IPS-NIHi11 (cell line): ENCODE measurements around the gene LMNB1.
A peak's percentile ranks its signal among the peaks of the same experiment; 100 is the strongest.
"Not testable (repeated sequence)": the region's sequence is repeated elsewhere in the genome, so short reads cannot be mapped to it uniquely, and the experiment has no call there.

Experiments used
- DNase-seq: peaks from one replicate; pipeline ENCODE4 v3.0.0; 2012; ENCODE audit warnings: mixed read lengths, low spot score

Gene LMNB1

DNA sequence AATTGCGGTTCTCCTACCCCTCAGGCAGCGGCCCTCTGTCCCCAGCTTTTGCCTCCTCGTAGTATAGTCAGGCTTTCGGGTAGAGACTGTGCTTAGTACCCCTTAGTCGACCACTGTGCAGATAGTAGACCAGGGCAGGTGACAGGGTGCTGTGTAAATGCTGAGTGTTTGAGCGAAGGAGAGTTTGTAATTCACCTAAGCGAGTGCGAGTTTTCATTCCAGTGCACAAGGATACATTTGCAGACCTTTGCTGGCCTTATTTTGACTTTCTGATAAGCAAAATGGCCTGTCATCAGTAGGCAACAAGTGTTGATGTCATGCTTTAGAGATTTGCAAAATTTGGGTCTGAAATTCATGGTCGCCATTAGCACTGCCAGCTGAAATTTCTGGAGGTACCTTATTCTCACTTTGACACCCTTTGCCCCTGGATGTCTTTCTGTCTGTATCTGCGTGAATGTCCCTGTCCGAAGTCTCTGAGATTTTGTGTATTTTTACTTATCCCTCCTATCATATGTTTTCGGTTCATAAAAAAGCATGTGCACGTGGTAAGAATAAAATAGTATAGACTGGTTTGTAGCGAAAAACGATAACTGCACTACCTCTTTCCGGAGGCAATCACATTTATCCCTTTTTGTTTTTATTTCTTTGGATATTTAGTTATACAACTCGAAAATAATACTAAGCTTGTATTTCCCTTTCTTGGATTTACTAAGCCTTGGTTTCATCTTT is 1.9 kb downstream of the LMNB1 start:
- no peak for DNase-seq

DNA sequence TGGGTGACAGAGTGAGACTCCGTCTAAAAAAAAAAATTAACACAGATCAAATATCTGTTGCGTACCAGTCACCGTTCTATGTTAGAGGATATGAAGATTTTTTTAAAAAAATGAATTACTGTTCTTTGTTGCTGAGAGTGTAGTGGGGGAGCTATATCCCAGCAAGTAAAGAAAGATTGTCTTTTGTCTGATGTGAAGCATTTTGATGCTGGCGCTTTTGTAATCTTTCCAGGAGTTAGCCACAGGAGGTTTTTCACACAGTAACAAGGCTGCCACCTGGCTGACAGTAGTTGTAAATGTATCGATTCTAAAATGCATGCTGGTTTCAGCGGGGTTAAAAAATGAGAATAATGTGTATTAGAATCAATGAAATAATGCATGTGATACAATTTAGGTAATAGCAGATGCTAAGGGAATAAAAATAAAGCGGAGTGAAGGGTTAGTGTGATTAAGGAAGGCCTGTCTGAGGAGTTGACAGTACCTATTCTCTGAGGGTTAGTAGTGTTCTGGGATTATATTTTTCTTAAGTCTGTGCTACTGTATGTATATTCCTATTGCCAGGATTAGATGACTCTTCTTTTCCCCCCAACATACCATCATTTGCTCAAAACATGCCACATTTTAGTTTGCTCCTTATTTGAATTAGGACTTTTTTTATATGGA is 3.4 kb downstream of the LMNB1 start:
- peak; percentile 45 for DNase-seq

DNA sequence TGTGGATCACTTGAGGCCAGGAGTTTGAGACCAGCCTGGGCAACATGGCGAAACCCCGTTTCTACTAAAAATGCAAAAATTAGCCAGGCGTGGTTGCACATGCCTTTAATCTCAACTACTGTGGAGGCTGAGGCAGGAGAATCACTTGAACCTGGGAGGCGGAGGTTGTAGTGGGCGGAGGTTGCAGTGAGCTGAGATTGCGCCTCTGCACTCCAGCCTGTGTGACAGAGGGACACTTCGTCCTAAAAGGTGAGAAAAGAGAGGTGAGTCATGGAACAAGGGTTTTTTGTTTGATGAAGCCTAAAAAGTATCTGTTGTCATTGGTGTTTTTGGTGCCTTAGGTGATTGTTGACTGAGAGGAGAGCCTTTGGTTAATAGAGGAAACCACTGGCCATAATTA is 11.5 kb downstream of the LMNB1 start:
- not testable (repeated sequence) for DNase-seq

DNA sequence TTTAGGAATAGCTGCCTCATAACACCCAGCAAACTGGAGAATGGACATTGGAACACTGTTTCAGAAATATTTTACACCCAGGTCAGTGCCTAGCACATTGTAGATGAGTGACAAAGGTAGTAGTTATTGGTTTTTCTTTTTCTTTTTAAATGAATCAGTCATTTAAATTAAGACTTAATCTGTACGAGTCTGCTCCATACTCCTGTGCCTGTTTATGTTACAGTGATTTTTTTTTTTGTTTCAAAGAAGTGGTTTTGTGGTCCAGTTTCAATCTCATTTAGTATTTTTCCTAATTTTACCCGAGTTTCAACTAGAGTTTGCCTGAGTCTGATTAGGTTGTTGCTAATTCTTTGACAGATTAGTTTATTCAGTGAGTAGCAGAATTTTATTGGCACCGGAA is 16.2 kb downstream of the LMNB1 start:
- DNase-seq, result no peak

DNA sequence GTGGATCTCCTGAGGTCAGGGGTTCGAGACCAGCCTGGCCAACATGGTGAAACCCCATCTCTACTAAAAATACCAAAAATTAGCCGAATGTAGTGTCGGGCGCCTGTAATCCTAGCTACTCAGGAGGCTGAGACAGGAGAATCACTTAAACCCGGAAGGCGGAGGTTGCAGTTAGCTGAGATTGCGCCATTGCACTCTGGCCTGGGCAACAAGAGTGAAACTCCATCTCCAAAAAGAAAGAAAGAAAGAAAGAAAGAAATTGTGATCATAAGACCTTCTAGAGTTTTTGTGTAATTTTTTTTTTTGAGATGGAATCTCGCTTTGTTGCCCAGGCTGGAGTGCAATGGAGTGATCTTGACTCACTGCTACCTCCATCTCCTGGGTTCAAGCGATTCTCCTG is 16.7 kb downstream of the LMNB1 start:
- not testable (repeated sequence) for DNase-seq

DNA sequence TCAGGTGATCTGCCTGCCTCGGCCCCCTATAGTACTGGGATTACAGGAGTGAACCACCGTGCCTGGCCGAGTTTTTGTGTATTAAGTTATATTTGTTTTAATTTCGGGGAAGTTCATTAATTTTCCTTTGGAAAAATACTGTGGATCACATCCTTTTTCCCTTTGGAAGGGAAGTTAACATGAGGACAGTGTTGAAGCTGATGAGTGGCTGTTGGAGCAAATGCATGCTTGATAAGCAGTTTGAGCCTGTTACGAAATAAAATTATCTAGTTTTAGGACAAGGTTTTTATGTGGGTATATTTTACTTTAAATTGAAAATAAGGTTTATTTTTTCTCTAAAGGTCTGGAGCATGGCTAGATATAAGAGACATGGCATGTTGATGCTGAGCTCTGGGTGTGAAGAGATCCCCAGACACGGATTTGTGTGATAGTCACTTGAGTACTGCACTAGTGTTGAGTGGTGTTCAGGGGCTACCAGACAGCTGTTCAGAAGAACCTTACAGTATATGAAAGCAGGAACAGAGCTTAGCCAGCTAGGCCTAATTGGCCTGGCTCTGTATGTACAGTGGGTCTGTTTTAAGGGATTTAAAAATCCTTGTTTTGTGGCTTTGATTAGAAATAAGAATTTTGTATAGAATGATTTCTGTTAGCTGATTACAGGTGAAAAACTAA is 17.4 kb downstream of the LMNB1 start:
- no peak for DNase-seq

DNA sequence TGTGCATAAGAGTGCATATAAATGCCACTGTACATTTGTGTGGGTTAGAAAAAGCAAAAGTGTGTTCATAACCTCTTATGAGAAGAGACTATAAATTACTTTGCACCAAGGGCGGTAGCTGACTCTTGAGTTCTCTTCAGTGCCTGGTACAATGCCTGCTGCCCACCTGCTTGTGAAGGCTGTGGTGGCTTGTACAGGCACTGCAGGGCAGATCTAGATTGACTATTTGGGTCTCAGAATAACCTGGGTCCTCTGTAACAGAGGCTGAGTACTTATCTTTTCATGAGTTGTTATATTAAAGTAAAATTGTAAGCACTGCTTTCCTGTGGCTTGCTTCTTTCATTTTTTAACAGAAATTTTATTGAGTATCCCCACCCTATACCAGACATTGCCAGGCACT is 22.8 kb downstream of the LMNB1 start:
- DNase-seq, result no peak

DNA sequence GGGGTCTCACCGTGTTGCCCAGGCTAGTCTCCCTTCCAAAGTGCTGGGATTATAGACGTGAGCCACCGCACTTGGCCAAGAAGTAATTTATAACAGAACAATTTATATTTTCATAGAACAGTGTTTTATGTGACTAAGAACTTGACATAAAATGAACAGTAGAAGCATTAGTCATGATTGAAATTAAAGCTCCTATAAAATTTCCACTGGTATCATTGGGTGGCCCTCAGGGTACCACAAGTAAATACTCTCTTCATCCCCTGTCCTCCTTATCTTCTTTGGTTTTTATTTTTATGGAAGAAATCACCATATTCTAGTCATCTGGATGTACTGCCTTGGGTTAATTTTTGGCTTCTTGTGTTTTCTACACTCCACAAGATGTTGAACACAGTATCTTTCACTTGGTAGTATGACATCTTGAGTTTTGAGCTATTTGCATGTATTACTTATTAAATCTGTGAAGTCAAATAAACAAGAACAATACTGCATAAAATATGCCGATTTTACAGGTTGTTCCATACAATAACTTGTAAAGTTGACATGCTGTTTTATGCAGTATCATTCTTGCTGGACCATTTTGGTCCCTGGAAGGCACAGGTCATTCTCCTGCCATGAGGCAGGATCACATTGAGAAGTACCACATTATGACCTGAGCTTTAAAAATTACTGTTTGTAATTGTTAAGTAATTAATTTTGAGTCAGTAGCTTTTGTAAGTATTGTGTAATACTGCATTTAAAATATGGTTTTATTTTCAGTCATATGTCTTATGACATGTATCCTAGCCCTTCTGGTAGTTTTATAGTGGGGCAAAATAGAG is 24.4 kb downstream of the LMNB1 start:
- DNase-seq, result no peak

DNA sequence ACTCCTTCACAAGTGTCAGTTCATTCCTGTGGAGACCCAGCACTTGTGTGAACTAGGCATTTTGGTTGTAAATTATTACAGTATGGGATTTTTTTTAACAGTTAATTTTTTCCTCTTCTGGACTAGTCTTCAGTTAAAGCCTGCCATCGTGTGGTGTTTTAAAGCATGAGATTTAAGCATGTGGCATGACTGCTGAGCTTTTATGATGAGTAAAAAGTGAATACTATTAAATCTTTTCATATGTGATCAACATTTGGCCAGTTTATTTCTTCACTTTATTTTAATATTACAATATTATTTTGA is 25.0 kb downstream of the LMNB1 start:
- no peak for DNase-seq

DNA sequence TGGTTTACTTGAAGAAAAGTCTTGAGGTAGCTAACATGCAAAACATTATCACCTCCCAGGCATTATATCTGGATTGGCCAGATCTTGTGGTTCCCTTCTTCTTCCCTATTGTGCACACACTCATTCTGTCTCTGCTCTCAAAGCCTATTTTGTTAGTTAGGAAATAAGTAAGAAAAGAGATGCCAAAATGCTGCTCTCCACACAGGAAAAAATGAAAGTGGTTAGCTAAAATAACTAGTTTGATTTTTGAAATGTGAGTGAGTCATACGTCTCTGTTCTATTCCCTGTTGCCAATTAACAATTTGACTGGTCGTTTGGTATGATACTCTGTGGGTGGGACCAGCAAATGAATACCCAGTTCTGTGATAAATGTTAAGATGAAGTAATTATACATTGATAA is 28.1 kb downstream of the LMNB1 start:
- no peak for DNase-seq

DNA sequence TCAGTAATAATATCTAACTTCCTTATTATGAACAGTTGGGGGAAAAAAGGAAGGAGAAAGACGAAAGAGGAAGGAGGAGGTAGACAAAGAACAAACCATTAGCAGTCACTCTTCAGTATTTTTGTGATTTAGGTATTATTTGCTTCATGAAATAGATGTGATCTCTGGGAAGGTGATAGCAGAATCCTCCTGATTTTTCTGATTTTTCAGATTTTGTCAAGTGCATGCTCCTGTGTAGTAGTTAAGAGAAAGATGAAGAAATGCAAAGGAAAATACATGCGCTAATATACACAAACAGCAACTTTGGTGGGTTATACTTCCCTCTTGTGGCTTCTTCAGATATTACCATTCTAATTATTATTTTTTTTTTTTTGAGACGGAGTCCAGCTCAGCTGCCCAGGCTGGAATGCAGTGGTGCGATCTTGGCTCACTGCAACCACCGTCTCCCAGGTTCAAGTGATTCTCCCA is 31.6 kb downstream of the LMNB1 start:
- DNase-seq, result no peak

DNA sequence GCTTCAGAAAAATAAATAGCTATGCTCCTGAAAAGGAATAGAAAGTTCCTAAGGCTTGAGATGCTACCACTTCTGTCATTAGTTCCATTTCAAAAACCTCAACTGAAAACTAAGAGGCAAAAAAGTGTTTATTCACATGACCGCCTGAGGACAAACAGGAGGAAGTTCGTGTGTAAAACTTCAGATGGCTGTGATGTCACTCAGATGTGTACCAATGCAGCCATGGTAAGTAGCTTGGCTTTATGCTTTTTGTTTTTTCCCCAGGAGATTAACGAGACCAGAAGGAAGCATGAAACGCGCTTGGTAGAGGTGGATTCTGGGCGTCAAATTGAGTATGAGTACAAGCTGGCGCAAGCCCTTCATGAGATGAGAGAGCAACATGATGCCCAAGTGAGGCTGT is 33.0 kb downstream of the LMNB1 start:
- no peak for DNase-seq

DNA sequence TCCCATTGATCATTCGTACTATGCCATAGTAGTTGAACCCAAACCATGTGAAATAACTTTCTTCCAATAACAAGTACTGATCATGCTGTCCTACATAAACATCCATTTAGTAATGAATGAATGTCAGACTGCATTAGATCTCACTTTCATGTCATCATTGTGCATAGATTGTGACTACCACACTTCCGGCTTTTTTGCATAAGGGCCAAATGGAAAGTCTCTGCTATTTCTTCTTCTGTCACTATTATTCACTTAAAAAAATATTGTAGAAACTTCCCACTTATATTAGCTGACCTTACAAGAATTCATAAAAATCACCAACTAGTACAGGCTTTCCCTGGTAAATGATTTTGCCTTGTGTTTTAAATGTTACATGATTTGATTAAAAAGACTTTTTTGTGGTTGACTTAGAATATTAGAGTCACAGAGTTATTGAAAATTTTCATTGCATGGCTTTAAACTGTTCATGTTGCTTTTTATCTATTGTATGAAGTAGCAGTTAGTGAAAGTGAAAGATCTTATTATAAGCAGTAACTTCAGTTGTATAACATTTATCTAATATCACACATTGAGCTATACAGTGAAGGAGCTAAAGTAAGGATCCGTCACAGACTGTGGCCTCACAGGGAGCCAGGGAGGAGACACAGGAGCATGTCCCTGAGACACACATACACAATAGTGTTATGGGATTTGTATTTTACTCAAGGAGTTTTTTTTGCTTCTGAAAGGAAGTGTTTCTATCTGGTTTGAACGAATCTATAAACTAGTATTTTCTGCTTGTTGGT is 33.9 kb downstream of the LMNB1 start:
- DNase-seq, result no peak

DNA sequence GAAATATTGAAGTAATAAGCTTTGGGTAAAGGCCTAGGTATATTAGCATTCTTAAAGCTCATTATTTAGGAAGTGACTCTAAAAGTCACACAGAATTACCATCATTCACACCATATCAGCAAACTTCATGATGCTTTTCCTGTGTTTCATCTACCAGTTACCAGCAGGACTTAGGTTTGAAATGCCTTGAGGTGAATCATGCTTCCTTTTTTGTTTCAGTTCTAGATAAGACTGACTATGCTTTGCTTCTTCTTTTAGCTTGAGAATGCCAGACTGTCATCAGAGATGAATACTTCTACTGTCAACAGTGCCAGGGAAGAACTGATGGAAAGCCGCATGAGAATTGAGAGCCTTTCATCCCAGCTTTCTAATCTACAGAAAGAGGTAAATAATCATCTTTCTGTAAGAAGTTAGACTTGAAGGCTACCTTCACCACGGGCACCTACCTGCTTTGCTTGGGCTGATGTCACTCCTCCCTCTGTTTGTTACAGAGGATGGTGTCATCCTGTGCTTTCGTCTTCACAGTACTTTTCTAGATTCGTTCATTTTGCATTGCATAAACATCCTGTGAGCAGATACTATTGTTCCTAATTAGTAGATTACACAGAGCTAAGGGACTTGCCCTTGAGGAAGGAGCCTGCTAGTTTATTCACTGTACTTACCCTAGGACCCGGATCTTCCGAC is 34.7 kb downstream of the LMNB1 start:
- no peak for DNase-seq

DNA sequence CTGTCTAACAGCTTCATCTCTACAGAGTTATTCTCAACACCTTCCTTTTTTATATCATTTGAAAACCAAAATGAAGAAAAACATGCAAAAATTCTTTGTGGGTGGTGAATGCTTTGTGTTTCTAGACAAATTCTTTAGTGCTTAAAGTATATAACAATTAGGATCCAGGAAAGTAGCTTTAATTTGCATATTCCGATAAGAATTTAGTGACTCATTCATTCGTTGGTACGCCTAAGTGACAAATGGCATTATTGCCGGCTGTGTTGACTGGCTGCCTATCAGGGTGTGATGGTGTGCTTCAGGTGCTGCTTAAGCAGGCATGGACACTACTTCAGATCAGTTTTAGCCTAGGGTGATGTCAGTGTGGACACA is 35.2 kb downstream of the LMNB1 start:
- no peak for DNase-seq

DNA sequence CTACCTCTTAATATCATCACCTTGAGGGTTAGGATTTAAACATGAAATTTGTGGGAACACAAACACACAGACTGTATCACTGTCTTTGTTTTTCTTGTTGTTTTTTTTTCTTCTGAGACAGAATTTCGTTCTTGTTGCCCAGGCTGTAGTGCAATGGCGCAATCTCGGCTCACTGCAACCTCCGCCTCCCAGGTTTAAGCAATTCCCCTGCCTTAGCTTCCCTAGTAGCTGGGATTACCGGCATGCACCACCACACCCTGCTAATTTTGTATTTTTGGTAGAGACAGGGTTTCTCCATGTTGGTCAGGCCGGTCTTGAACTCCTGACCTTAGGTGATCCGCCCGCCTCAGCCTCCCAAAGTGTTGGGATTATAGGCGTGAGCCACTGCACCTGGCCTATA is 36.9 kb downstream of the LMNB1 start:
- not testable (repeated sequence) for DNase-seq

DNA sequence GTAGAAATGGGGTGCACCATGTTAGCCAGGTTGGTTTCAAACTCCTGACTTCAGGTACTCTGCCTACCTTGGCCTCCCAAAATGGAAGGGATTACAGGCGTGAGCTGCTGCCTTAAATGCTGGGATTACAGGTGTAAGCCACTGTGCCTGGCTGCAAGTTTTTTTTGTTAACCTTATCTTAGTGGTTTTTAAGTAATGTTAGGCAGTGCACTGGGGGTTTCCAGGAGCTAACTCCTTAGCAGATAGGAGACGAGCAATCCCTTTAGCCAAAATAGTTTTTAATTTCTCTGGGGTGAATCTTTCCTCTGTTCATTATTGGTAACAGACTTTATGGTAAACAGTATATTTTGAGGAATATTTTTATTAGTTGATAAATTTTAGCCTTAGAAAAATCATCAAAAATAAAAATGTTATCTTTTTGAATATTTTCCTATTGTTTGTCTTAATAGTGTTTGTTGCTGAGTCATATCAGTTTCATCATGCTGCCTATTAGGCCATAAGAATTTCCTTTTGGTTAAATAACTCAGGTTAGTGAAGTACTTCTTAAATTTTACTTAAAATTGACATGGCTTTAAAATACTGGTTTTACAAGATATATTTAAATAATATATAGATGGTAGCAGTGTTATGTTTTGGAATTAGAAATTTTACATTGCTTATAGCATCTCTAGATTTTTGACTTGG is 37.9 kb downstream of the LMNB1 start:
- no peak for DNase-seq

DNA sequence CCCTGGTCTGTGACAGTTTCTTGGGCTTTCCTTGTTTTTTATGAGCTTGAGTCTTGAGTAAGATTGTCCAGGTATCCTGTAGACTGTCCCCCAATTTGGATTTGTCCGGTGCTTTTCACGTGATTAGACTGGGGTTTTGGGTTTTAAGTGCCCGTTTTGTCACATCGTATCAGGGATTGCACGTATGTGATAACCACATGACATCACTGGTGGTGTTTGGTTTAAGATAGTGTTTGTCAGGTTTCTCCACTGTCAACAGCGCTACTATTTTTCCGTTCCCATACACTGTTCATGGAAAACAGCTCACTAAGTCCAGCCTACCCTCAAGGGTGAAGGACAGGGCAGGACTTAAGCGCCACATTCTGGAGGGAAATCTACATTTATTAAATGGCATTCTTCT is 39.7 kb downstream of the LMNB1 start:
- DNase-seq, result no peak

DNA sequence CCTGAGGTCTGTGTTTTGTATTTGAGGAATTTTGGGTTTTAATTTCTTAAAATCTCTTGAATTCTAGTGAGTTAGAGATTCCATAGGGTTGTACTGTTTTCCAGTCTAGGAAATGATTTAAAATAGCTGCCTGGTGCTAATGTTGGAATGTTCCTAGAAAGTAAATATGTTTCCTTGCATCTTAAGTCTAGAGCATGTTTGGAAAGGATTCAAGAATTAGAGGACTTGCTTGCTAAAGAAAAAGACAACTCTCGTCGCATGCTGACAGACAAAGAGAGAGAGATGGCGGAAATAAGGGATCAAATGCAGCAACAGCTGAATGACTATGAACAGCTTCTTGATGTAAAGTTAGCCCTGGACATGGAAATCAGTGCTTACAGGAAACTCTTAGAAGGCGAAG is 41.8 kb downstream of the LMNB1 start:
- DNase-seq, result no peak

DNA sequence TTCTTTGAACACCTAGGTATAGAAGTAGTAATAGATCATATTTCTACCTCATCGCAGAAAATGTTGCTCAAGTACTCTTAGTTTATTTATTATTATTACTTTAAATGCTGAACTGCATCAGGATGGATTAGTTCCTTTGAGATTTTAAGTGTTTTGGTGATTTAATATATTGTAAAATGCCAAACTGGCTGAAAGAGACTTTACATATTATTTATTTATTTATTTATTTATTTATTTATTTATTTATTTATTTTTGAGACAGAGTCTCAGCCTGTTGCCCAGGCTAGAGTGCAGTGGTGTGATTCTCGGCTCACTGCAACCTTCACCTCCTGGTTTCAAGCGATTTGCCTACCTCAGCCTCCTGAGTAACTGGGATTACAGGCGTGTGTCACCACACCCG is 42.3 kb downstream of the LMNB1 start:
- DNase-seq, result no peak
